ENCODE results near the gene GPN1. TPM values are rescaled to one million over a fixed set of nuclear protein-coding genes. Genes with fewer than 3 reads are reported as not detected.
"Not testable (repeated sequence)": the region's sequence is repeated elsewhere in the genome, so short reads cannot be mapped to it uniquely, and the experiment has no call there.

GPN1 gene
- total RNA-seq, 2 donors from 2014 or later: 23.4 to 27.6 TPM

DNA sequence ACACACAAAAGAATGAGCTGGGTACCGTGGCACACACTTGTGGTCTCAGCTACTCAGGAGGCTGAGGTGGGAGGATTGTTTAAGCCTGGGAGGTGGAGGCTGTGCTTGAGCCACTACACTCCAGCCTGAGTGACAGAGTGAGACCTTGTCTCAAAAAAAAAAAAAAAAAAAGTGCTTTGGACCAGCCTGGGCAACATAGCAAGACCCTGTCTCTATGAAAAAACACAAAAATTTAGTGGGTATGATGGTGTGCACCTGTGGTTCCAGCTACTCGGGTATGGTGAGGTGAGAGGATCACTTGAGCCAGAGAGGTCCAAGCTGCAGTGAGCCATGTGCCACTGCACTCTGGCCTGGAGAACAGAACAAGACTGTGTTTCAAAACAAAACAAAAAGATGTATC lies 35.6 kb upstream of the GPN1 start:
- no peaks in the 10 kb centered on the region for H3K36me3 ChIP-seq
- no peaks in the 10 kb centered on the region for H3K9me3 ChIP-seq
- H3K27ac ChIP-seq: no peak overlapping the region
- no peak for DNase-seq
- no peak overlapping the region for H3K9ac ChIP-seq (ENCODE audit: low read depth in 2 of 2, low read length in 2 of 2)
- intact Hi-C loops (cut with DNase I): no loop called here
- no peaks in the 10 kb centered on the region for H3K4me1 ChIP-seq
- H3K4me3 ChIP-seq: no peak overlapping the region
- no peaks in the 10 kb centered on the region for H3K27me3 ChIP-seq
- TF ChIP-seq, protein P1, sequence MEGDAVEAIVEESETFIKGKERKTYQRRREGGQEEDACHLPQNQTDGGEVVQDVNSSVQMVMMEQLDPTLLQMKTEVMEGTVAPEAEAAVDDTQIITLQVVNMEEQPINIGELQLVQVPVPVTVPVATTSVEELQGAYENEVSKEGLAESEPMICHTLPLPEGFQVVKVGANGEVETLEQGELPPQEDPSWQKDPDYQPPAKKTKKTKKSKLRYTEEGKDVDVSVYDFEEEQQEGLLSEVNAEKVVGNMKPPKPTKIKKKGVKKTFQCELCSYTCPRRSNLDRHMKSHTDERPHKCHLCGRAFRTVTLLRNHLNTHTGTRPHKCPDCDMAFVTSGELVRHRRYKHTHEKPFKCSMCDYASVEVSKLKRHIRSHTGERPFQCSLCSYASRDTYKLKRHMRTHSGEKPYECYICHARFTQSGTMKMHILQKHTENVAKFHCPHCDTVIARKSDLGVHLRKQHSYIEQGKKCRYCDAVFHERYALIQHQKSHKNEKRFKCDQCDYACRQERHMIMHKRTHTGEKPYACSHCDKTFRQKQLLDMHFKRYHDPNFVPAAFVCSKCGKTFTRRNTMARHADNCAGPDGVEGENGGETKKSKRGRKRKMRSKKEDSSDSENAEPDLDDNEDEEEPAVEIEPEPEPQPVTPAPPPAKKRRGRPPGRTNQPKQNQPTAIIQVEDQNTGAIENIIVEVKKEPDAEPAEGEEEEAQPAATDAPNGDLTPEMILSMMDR (IDR thresholded peaks at IDR 0.05): no peak

DNA sequence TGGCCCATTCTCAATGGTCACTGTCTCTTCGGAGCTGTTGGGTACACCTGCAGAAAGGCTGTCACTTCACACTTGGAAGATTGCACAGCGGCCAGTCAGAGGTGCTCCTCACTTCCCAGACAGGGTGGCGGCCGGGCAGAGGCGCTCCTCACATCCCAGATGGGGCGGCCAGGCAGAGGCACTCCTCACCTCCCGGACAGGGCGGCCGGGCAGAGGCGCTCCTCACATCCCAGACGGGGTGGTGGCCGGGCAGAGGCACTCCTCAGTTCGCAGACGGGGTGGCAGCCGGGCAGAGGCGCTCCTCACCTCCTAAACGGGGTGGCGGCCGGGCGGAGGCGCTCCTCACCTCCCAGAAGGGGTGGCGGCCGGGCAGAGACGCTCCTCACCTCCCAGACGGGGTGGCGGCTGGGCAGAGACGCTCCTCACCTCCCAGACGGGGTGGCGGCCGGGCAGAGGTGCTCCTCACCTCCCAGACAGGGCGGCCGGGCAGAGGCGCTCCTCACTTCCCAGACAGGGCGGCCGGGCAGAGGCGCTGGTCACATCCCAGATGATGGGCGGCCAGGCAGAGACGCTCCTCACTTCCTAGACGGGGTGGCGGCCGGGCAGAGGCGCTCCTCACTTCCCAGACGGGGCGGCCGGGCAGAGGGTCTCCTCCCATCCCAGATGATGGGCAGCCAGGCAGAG lies 34.7 kb upstream of the GPN1 start:
- intact Hi-C loops (cut with DNase I); H3K4me3 ChIP-seq; H3K27ac ChIP-seq; H3K9ac ChIP-seq (ENCODE audit: low read depth in 2 of 2, low read length in 2 of 2); H3K4me1 ChIP-seq; H3K9me3 ChIP-seq; H3K36me3 ChIP-seq; H3K27me3 ChIP-seq; DNase-seq: not testable (repeated sequence)

DNA sequence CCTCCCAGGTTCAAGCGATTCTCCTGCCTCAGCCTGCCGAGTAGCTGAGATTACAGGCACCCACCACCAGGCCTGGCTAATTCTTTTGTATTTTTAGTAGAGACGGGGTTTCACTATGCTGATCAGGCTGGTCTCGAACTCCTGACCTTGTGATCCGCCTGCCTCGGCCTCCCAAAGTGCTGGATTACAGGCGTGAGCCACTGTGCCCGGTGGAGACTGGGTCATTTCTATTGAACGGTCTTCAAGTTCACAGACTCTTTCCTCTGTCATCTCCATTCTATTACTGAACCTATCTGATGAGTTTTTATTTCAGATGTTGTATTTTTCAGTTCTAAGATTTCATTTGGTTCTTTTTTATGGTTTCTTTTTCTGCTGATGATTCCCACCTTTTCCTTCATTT lies 33.4 kb upstream of the GPN1 start:
- H3K36me3 ChIP-seq; H3K9ac ChIP-seq (ENCODE audit: low read depth in 2 of 2, low read length in 2 of 2); DNase-seq; H3K27ac ChIP-seq; H3K27me3 ChIP-seq; intact Hi-C loops (cut with DNase I); H3K4me3 ChIP-seq; H3K9me3 ChIP-seq; H3K4me1 ChIP-seq: not testable (repeated sequence)

DNA sequence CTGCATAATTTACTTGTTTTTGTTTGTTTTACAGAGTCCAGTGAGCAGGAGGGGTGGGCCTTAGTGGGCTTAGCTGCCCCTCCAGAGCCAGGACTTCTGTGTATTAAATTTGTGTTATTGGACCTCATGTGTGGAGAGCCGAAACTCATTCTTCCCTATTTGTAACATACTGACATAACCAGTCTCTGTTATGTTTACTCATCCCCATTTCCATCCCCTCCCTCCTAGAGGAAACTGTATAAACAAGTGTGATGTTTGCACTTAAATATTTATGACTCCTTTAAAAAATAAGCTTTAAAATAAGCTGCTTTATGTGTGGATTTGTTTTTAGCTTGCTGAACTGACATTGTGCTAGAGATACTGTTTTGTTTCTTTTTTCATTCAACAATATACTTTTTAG lies 32.2 kb upstream of the GPN1 start:
- no peak overlapping the region for H3K9ac ChIP-seq (ENCODE audit: low read depth in 2 of 2, low read length in 2 of 2)
- H3K4me1 ChIP-seq: no peaks in the 10 kb centered on the region
- H3K27ac ChIP-seq: no peak overlapping the region
- H3K36me3 ChIP-seq: no peaks in the 10 kb centered on the region
- DNase-seq: no peak
- intact Hi-C loops (cut with DNase I): no loop called here
- no peaks in the 10 kb centered on the region for H3K9me3 ChIP-seq
- no peak overlapping the region for H3K4me3 ChIP-seq
- TF ChIP-seq, protein P1 (IDR thresholded peaks at IDR 0.05): no peak
- H3K27me3 ChIP-seq: no peaks in the 10 kb centered on the region

DNA sequence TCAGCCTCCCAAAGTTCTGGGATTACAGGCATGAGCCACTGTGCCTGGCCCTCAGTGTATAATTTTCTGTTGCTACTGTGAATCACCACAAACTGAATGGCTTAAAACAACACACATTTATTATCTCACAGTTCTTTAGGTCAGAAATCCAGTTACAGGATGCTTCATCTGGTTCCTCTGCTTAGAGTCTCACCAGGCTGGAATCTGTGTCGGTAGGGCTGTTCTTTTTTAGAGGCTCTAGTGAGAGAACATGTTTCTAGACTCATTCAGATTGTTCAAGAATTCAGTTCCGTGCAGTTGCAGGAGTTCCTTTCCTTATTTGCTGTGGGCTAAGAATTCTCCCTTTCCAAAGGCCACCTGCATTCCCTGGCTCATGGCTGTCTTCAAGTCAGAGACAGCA lies 22.2 kb upstream of the GPN1 start:
- intact Hi-C loops (cut with DNase I): no loop called here
- Histone ChIP-seq H3K27me3 (no peaks in the 10 kb centered on the region), H3K9ac (ENCODE audit: low read depth in 2 of 2, low read length in 2 of 2) (no peak overlapping the region), H3K36me3 (peaks cover 6% of the 10 kb centered on the region), H3K27ac (no peak overlapping the region), H3K4me1 (no peaks in the 10 kb centered on the region), H3K9me3 (no peaks in the 10 kb centered on the region), H3K4me3 (no peak overlapping the region)
- TF ChIP-seq, protein P1 (IDR thresholded peaks at IDR 0.05): no peak
- no peak for DNase-seq

DNA sequence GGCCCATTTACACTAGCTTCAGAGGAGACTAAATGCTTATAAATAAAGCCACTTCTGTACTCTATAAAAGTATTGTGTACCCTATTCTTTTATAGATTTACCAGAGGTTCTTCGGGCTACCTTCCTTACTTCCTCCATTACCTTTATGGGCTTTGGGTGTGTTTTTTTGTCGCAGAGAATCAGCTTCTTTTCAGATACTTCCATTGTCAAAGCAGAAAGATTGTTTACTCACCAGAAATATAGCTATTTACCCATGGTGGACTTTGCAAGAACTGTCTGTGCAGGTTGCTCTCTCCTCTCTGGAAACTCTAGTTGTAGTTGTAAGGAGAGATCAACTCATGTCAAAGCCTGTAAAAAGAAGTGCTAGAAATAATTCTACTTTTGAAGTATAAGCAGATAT lies 14.9 kb upstream of the GPN1 start:
- no peak overlapping the region for H3K27ac ChIP-seq
- H3K4me3 ChIP-seq: no peak overlapping the region
- H3K9me3 ChIP-seq: no peaks in the 10 kb centered on the region
- TF ChIP-seq, protein P1 (IDR thresholded peaks at IDR 0.05): no peak
- intact Hi-C loops (cut with DNase I): no loop called here
- peaks cover 8% of the 10 kb centered on the region for H3K36me3 ChIP-seq
- no peak overlapping the region for H3K9ac ChIP-seq (ENCODE audit: low read depth in 2 of 2, low read length in 2 of 2)
- no peaks in the 10 kb centered on the region for H3K4me1 ChIP-seq
- H3K27me3 ChIP-seq: no peaks in the 10 kb centered on the region
- DNase-seq: no peak
